HCT116 (cell line): Measurements from ENCODE around the gene CAP1. TPM values are rescaled to one million over a fixed set of nuclear protein-coding genes. Genes with fewer than 3 reads are reported as not detected.

Source experiments
- ATAC-seq: fragments of 200-7000 bp; cut with Tn5 transposase; 2 replicates; pipeline ENCODE4 v1.9.1; 2020; ENCODE audit warnings: mild to moderate bottlenecking, moderate library complexity
- BruUV-seq: library from RNA; stranded (reverse); fragments of 400-500 nt; replicated peaks from 2 replicates; lab custom pipeline; 2021; lab: Mats Ljungman, UMichigan
- CTCF ChIA-PET: fragments of 300-600 bp; sonication (Branson Sonifier 250); formaldehyde crosslinking; loops from one replicate; lab custom pipeline; 2021; ENCODE audit warnings: antibody characterized with exemption; lab: Charles Lee
- POLR2A ChIA-PET: fragments of 300-600, 350-600 bp; sonication (Branson Sonifier 250); formaldehyde crosslinking; loops from one replicate; lab custom pipeline; 2021; ENCODE audit warnings: antibody characterized with exemption; lab: Charles Lee
- RAD21 ChIA-PET, 2 experiments: fragments of 300-600 bp; sonication (Branson Sonifier 250); formaldehyde crosslinking; loops; one replicate each; lab custom pipeline; 2023; ENCODE audit warnings: low total read pairs in 2 of 2; ENCODE audit not compliant: uncharacterized antibody in 2 of 2, unreplicated experiment in 2 of 2, low non-redundant PET in 1 of 2; lab: Charles Lee
- DNase-seq: peaks from one replicate; pipeline ENCODE4 v3.0.0-alpha.2; 2010; ENCODE audit warnings: low read depth, low spot score
- H2AFZ ChIP-seq: fragments of 200-600 bp; shearing (Covaris generic), sonication (generic); 2 replicates; pipeline ENCODE4 v1.6.1; 2017; ENCODE audit warnings: low read depth, mixed run types, mixed read lengths, antibody characterized with exemption, low read length; ENCODE audit not compliant: poor library complexity, severe bottlenecking
- H3K27ac ChIP-seq: 2 replicates; pipeline ENCODE4 v1.5.1; 2012; ENCODE audit warnings: low read depth, low read length
- H3K27me3 ChIP-seq: fragments of 200-600 bp; sonication (generic); 2 replicates; pipeline ENCODE4 v1.6.1; 2016; ENCODE audit warnings: mixed run types, low read length, mixed read lengths; ENCODE audit not compliant: insufficient read depth
- H3K36me3 ChIP-seq, 2 experiments: fragments of 200-500 bp in 1 of 2; fragments of 200-600 bp in 1 of 2; sonication (Bioruptor generic) in 1 of 2; sonication (generic) in 1 of 2; 2 replicates each; pipeline versions ENCODE4 v1.5.1 to v1.6.1; 2014 to 2016; ENCODE audit warnings: low read length in 2 of 2, inconsistent platforms in 1 of 2, mixed read lengths in 1 of 2, mixed run types in 1 of 2; ENCODE audit not compliant: insufficient read depth in 2 of 2, control insufficient read depth in 1 of 2
- H3K4me1 ChIP-seq, 2 experiments: fragments of 200-600 bp in 1 of 2; sonication (generic) in 1 of 2; 2 replicates each; pipeline versions ENCODE4 v1.5.1 to v1.6.1; 2012 to 2017; ENCODE audit warnings: low read length in 2 of 2, inconsistent platforms in 1 of 2, mild to moderate bottlenecking in 1 of 2, mixed read lengths in 1 of 2, mixed run types in 1 of 2, moderate library complexity in 1 of 2; ENCODE audit not compliant: insufficient read depth in 2 of 2, control insufficient read depth in 1 of 2
- H3K4me2 ChIP-seq: fragments of 200-600 bp; sonication (generic); 2 replicates; pipeline ENCODE4 v1.6.1; 2017; ENCODE audit warnings: mixed run types, low read length, mixed read lengths
- H3K4me3 ChIP-seq, 2 experiments: fragments of 200-600 bp in 1 of 2; sonication (generic) in 1 of 2; replicated peaks in 1 of 2; 2 replicates each; pipeline ENCODE4 v1.5.1; 2011 to 2016; ENCODE audit warnings: low read length in 2 of 2, control low read depth in 1 of 2, low read depth in 1 of 2, mild to moderate bottlenecking in 1 of 2, mixed read lengths in 1 of 2, mixed run types in 1 of 2
- H3K79me2 ChIP-seq: fragments of 200-600 bp; sonication (generic); 2 replicates; pipeline ENCODE4 v1.6.1; 2017; ENCODE audit warnings: mild to moderate bottlenecking, mixed run types, low read length, moderate library complexity, mixed read lengths; ENCODE audit not compliant: insufficient read depth
- H3K9ac ChIP-seq: fragments of 200-600 bp; sonication (generic); 2 replicates; pipeline ENCODE4 v1.6.1; 2016; ENCODE audit warnings: low read length, mixed read lengths
- H3K9me2 ChIP-seq: fragments of 200-600 bp; sonication (generic), shearing (Covaris generic); 2 replicates; pipeline ENCODE4 v1.6.1; 2017; ENCODE audit warnings: mixed run types, mild to moderate bottlenecking, moderate library complexity; ENCODE audit not compliant: insufficient read depth
- H3K9me3 ChIP-seq, 2 experiments: fragments of 200-500 bp in 1 of 2; fragments of 200-600 bp in 1 of 2; sonication (Bioruptor generic) in 1 of 2; sonication (generic) in 1 of 2; 2 replicates each; pipeline ENCODE4 v1.6.1; 2014 to 2017; ENCODE audit warnings: low read length in 2 of 2, mixed read lengths in 2 of 2, inconsistent platforms in 1 of 2, low read depth in 1 of 2, mild to moderate bottlenecking in 1 of 2, mixed run types in 1 of 2, moderate library complexity in 1 of 2; ENCODE audit not compliant: control insufficient read depth in 1 of 2, insufficient read depth in 1 of 2
- H4K20me1 ChIP-seq: fragments of 200-600 bp; sonication (generic), shearing (Covaris generic); 2 replicates; pipeline ENCODE4 v1.6.1; 2017; ENCODE audit warnings: mixed run types, mild to moderate bottlenecking, moderate library complexity; ENCODE audit not compliant: insufficient read depth
- CBX3 ChIP-seq: IDR thresholded peaks from 2 replicates; pipeline ENCODE4 v1.6.1; 2012; ENCODE audit warnings: low read depth
- EGR1 ChIP-seq: IDR thresholded peaks from 2 replicates; pipeline ENCODE4 v1.6.1; 2012; ENCODE audit warnings: low read depth
- ELF1 ChIP-seq: IDR thresholded peaks from 2 replicates; pipeline ENCODE4 v1.6.1; 2012; ENCODE audit warnings: low read depth, borderline replicate concordance
- EZH2phosphoT487 ChIP-seq: fragments of 200-600 bp; IDR thresholded peaks from 2 replicates; pipeline ENCODE4 v1.6.1; 2018; ENCODE audit warnings: antibody characterized with exemption, borderline replicate concordance
- JUND ChIP-seq: IDR thresholded peaks from 2 replicates; pipeline ENCODE4 v1.6.1; 2012
- POLR2AphosphoS5 ChIP-seq: IDR thresholded peaks from 2 replicates; pipeline ENCODE4 v1.6.1; 2011; ENCODE audit warnings: mild to moderate bottlenecking, low read depth, low read length, moderate library complexity
- RAD21 ChIP-seq: IDR thresholded peaks from 2 replicates; pipeline ENCODE4 v1.6.1; 2012; ENCODE audit warnings: low read depth, mild to moderate bottlenecking
- SIN3A ChIP-seq: IDR thresholded peaks from 2 replicates; pipeline ENCODE4 v1.6.1; 2012; ENCODE audit warnings: low read depth
- SP1 ChIP-seq: IDR thresholded peaks from 2 replicates; pipeline ENCODE4 v1.6.1; 2012; ENCODE audit warnings: low read depth
- SRF ChIP-seq: IDR thresholded peaks from 2 replicates; pipeline ENCODE4 v1.6.1; 2012; ENCODE audit warnings: low read depth
- TCF7L2 ChIP-seq: IDR thresholded peaks from 2 replicates; pipeline ENCODE4 v1.7.0; 2011; ENCODE audit warnings: borderline replicate concordance, inconsistent platforms; ENCODE audit not compliant: insufficient read depth, insufficient read length; ENCODE audit errors: extremely low read depth
- intact Hi-C: fragments of 100-400 bp; cut with micrococcal nuclease; formaldehyde crosslinking; loops from 2 replicates; pipeline ENCODE4 v1.10.0; 2022
- total RNA-seq: library from RNA; stranded (reverse); gene quantifications from one replicate; pipeline ENCODE4 v1.2.1, GENCODE V29; 2021; ENCODE audit not compliant: unreplicated experiment
- TF ChIP-seq, protein P1 (sequence below): IDR thresholded peaks from 2 replicates; pipeline ENCODE4 v1.6.1; 2011; ENCODE audit warnings: mild to moderate bottlenecking, low read length, moderate library complexity; ENCODE audit not compliant: insufficient replicate concordance; ENCODE audit errors: extremely low read depth
- TF ChIP-seq, protein P2 (sequence below): IDR thresholded peaks from 2 replicates; pipeline ENCODE4 v1.6.1; 2012; ENCODE audit warnings: low read depth

Gene CAP1
- total RNA-seq, 1 experiment from 2014 or later, result 274 TPM

DNA sequence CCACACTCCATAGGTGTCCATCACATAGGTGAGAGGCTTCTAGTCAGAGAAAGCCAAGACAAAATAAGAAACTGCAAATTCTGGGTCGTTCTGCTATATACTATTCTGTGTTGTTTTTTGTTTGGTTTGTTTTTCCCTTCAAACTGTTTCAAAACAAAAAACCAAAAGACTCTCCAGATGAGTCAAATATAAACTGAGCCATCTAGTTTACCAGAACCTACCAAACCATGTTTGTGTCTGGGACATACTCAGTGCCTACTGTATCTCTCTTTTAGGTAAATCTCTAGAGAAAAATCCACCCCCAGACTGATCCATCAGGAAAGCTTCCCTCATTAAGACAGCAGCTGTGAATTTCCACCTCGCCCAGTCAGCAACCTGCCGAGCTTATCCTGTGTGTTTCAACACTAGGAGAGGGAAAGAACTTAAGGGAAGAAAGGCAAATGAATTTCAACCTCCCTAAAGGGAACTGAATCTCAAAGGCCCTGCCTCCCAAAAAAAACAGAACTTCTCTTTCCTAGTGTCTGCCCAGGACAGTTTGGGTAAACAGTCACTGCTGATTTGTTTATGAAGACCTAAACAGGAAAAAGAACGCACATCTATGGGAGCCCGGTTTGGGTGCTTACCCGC lies 39.4 kb downstream of the CAP1 start:
- Histone ChIP-seq H3K9me2 (no peaks in the 10 kb centered on the region), H3K4me3 (no peak overlapping the region), H4K20me1 (no peaks in the 10 kb centered on the region), H3K27ac (no peak overlapping the region), H3K9ac (no peak overlapping the region), H3K27me3 (no peaks in the 10 kb centered on the region), H3K36me3 (peaks cover 27 to 34% of the 10 kb centered on the region in 2 experiments; a peak in 3 of 4 replicates), H3K4me1 (no peaks in the 10 kb centered on the region), H3K4me2 (no peak overlapping the region), H3K79me2 (no peaks in the 10 kb centered on the region), H3K9me3 (no peaks in the 10 kb centered on the region), H2AFZ (no peak overlapping the region)
- no TSS peak for BruUV-seq
- POLR2A ChIA-PET, result no interaction called here
- DNase-seq, result no peak
- intact Hi-C loops, result loop anchor here (2.0 to 5.0 kb wide), 3 partner anchors 62 to 325 kb away; partner anchors contain the start of gene COL9A2
- RAD21 ChIA-PET, result interaction anchor here in 1 of 2 experiments (0.7 to 1.2 kb wide), 2 partner anchors 258 to 268 kb away, joined by 3 to 5 read pairs; no protein-coding TSS in a partner anchor
- no peak for ATAC-seq
- TF ChIP-seq EGR1 (no peak), POLR2AphosphoS5 (no peak), SIN3A (no peak), SRF (no peak), SP1 (no peak), RAD21 (no peak), JUND (no peak), TCF7L2 (no peak), EZH2phosphoT487 (no peak), CBX3 (no peak), ELF1 (no peak)
- TF ChIP-seq, protein P1, sequence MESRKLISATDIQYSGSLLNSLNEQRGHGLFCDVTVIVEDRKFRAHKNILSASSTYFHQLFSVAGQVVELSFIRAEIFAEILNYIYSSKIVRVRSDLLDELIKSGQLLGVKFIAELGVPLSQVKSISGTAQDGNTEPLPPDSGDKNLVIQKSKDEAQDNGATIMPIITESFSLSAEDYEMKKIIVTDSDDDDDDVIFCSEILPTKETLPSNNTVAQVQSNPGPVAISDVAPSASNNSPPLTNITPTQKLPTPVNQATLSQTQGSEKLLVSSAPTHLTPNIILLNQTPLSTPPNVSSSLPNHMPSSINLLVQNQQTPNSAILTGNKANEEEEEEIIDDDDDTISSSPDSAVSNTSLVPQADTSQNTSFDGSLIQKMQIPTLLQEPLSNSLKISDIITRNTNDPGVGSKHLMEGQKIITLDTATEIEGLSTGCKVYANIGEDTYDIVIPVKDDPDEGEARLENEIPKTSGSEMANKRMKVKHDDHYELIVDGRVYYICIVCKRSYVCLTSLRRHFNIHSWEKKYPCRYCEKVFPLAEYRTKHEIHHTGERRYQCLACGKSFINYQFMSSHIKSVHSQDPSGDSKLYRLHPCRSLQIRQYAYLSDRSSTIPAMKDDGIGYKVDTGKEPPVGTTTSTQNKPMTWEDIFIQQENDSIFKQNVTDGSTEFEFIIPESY, result no peak
- TF ChIP-seq, protein P2, sequence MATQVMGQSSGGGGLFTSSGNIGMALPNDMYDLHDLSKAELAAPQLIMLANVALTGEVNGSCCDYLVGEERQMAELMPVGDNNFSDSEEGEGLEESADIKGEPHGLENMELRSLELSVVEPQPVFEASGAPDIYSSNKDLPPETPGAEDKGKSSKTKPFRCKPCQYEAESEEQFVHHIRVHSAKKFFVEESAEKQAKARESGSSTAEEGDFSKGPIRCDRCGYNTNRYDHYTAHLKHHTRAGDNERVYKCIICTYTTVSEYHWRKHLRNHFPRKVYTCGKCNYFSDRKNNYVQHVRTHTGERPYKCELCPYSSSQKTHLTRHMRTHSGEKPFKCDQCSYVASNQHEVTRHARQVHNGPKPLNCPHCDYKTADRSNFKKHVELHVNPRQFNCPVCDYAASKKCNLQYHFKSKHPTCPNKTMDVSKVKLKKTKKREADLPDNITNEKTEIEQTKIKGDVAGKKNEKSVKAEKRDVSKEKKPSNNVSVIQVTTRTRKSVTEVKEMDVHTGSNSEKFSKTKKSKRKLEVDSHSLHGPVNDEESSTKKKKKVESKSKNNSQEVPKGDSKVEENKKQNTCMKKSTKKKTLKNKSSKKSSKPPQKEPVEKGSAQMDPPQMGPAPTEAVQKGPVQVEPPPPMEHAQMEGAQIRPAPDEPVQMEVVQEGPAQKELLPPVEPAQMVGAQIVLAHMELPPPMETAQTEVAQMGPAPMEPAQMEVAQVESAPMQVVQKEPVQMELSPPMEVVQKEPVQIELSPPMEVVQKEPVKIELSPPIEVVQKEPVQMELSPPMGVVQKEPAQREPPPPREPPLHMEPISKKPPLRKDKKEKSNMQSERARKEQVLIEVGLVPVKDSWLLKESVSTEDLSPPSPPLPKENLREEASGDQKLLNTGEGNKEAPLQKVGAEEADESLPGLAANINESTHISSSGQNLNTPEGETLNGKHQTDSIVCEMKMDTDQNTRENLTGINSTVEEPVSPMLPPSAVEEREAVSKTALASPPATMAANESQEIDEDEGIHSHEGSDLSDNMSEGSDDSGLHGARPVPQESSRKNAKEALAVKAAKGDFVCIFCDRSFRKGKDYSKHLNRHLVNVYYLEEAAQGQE, result no peak
- CTCF ChIA-PET, result interaction anchor here (5.2 kb wide), 1 partner anchor 259 kb away, joined by 40 read pairs; no protein-coding TSS in a partner anchor
